HepG2 (cell line): ENCODE results near the gene PKDREJ. TPM values are rescaled to one million over a fixed set of nuclear protein-coding genes. Genes with fewer than 3 reads are reported as not detected.

Source experiments
- ATAC-seq: fragments of 200-7000 bp; cut with Tn5 transposase; 3 replicates; pipeline ENCODE4 v1.9.1; 2020; ENCODE audit warnings: mild to moderate bottlenecking, moderate library complexity
- BruUV-seq: library from RNA; stranded (reverse); fragments of 400-500 nt; replicated peaks from 2 replicates; lab custom pipeline; 2021; lab: Mats Ljungman, UMichigan
- CTCF ChIA-PET: fragments of 300-600 bp; formaldehyde crosslinking; extraction: SDS; loops from one replicate; lab custom pipeline; 2021; ENCODE audit warnings: low total read pairs, inconsistent platforms, low intra/inter-chr PET ratio; lab: Yijun Ruan, JAX
- POLR2A ChIA-PET: fragments of 350-600 bp; sonication (Branson Sonifier 250); formaldehyde crosslinking; loops from one replicate; lab custom pipeline; 2020; ENCODE audit warnings: antibody characterized with exemption, inconsistent platforms; lab: Yijun Ruan, JAX
- DNase-seq: peaks from one replicate; pipeline ENCODE4 v3.0.0-alpha.2; 2015; ENCODE audit warnings: low spot score
- FAIRE-seq: peaks from 3 replicates; lab custom pipeline; 2011; peaks lifted over from hg19 to GRCh38; lab: Jason Lieb, UNC
- H2AFZ ChIP-seq: one replicate; pipeline ENCODE4 v1.6.1; 2011; ENCODE audit warnings: low read length, inconsistent platforms
- H3K27ac ChIP-seq: fragments of 300-600 bp; 3 replicates; pipeline ENCODE4 v1.8.0; 2011; ENCODE audit warnings: mixed run types, mild to moderate bottlenecking, mixed read lengths, low read length, inconsistent platforms; ENCODE audit not compliant: insufficient read depth; ENCODE audit errors: extremely low read length
- H3K27me3 ChIP-seq, 2 experiments: fragments of 200-600 bp in 1 of 2; 2 replicates in 1 of 2; 3 replicates in 1 of 2; pipeline versions ENCODE4 v1.6.0 to v1.8.0; 2011; ENCODE audit warnings: low read length in 2 of 2, mild to moderate bottlenecking in 2 of 2, moderate library complexity in 2 of 2, inconsistent platforms in 1 of 2; ENCODE audit not compliant: insufficient read depth in 2 of 2, control insufficient read depth in 1 of 2
- H3K36me3 ChIP-seq, 2 experiments: fragments of 200-600 bp in 1 of 2; replicated peaks in 1 of 2; 2 replicates in 1 of 2; 3 replicates in 1 of 2; pipeline versions ENCODE4 v1.5.1 to v1.8.0; 2011; ENCODE audit warnings: low read length in 2 of 2, inconsistent platforms in 1 of 2; ENCODE audit not compliant: insufficient read depth in 2 of 2, control insufficient read depth in 1 of 2
- H3K4me1 ChIP-seq: 2 replicates; pipeline ENCODE4 v1.5.1; 2012; ENCODE audit warnings: low read length, inconsistent platforms; ENCODE audit not compliant: insufficient read depth
- H3K4me2 ChIP-seq: 2 replicates; pipeline ENCODE4 v1.6.0; 2011; ENCODE audit warnings: low read depth, low read length, inconsistent platforms
- H3K4me3 ChIP-seq, 3 experiments: fragments of 200-600 bp in 1 of 3; sonication (generic), shearing (Covaris generic) in 1 of 3; replicated peaks in 1 of 3; 2 replicates each; pipeline ENCODE4 v1.5.1; 2011 to 2016; ENCODE audit warnings: low read length in 3 of 3, inconsistent platforms in 2 of 3, low read depth in 2 of 3, mild to moderate bottlenecking in 2 of 3, control low read depth in 1 of 3, mixed read lengths in 1 of 3; ENCODE audit not compliant: insufficient read depth in 1 of 3
- H3K79me2 ChIP-seq: one replicate; pipeline ENCODE4 v1.6.1; 2011; ENCODE audit warnings: low read length, inconsistent platforms; ENCODE audit not compliant: insufficient read depth
- H3K9ac ChIP-seq: 2 replicates; pipeline ENCODE4 v1.6.0; 2011; ENCODE audit warnings: mild to moderate bottlenecking, low read depth, low read length, inconsistent platforms; ENCODE audit not compliant: insufficient read depth
- H3K9me3 ChIP-seq: 2 replicates; pipeline ENCODE4 v1.5.1; 2012; ENCODE audit warnings: mild to moderate bottlenecking, low read length
- H4K20me1 ChIP-seq: 2 replicates; pipeline ENCODE4 v1.6.0; 2011; ENCODE audit warnings: inconsistent platforms, mild to moderate bottlenecking, low read length, moderate library complexity; ENCODE audit not compliant: insufficient read depth
- AGO1 ChIP-seq: fragments of 200-400 bp; formaldehyde crosslinking; IDR thresholded peaks from 2 replicates; pipeline ENCODE4 v1.6.1; 2017; ENCODE audit warnings: mild to moderate bottlenecking, low read depth, low read length, moderate library complexity; ENCODE audit not compliant: poor library complexity, severe bottlenecking
- AGO2 ChIP-seq: fragments of 200-400 bp; formaldehyde crosslinking; optimal IDR thresholded peaks from 2 replicates; pipeline ENCODE3; 2017; ENCODE audit warnings: mild to moderate bottlenecking, low read depth, low read length, moderate library complexity
- ELF3 ChIP-seq: IDR thresholded peaks from 2 replicates; pipeline ENCODE4 v1.6.1; 2016; ENCODE audit warnings: missing genetic modification reagents, missing compliant biosample characterization
- MYPOP ChIP-seq: sonication (generic); formaldehyde crosslinking; IDR thresholded peaks from 2 replicates; pipeline ENCODE4 v1.8.1; 2023; ENCODE audit warnings: mild to moderate bottlenecking, moderate library complexity, missing genetic modification reagents
- NFKB2 ChIP-seq: sonication (generic); formaldehyde crosslinking; IDR thresholded peaks from 2 replicates; pipeline ENCODE4 v1.4.0; 2020; ENCODE audit warnings: missing genetic modification reagents, borderline replicate concordance
- PHF5A ChIP-seq: IDR thresholded peaks from one replicate; pipeline ENCODE4 v1.6.1; 2018; ENCODE audit warnings: low read depth, missing genetic modification reagents; ENCODE audit not compliant: unreplicated experiment
- TBP ChIP-seq: sonication (generic); formaldehyde crosslinking; IDR thresholded peaks from 2 replicates; pipeline ENCODE4 v1.5.0; 2020; ENCODE audit warnings: missing genetic modification reagents
- USF2 ChIP-seq, 2 experiments: sonication (generic) in 1 of 2; formaldehyde crosslinking in 1 of 2; IDR thresholded peaks; 2 replicates each; pipeline versions ENCODE4 v1.5.1 to v1.6.1; 2011 to 2020; ENCODE audit warnings: borderline replicate concordance in 1 of 2, low read depth in 1 of 2, low read length in 1 of 2, mild to moderate bottlenecking in 1 of 2, missing genetic modification reagents in 1 of 2, moderate library complexity in 1 of 2
- ZNF10 ChIP-seq: sonication (generic); formaldehyde crosslinking; IDR thresholded peaks from 2 replicates; pipeline ENCODE4 v1.4.0; 2020; ENCODE audit warnings: mild to moderate bottlenecking, low read depth, missing genetic modification reagents, borderline replicate concordance
- ZNF232 ChIP-seq: sonication (generic); formaldehyde crosslinking; IDR thresholded peaks from 2 replicates; pipeline ENCODE4 v1.4.0; 2020; ENCODE audit warnings: missing genetic modification reagents, borderline replicate concordance
- ZNF431 ChIP-seq: sonication (generic); formaldehyde crosslinking; IDR thresholded peaks from 2 replicates; pipeline ENCODE4 v1.9.0; 2022; ENCODE audit warnings: missing genetic modification reagents, low read depth, mild to moderate bottlenecking, borderline replicate concordance
- WGBS: methylation state at CpG from one replicate; pipeline ENCODE4 v1.1.6; 2017; ENCODE audit warnings: low lambda C conversion rate; 5-methylcytosine and 5-hydroxymethylcytosine counted together
- in situ Hi-C: cut with HindIII; loops from 2 replicates; pipeline ENCODE4 v1.10.0; 2017; ENCODE audit warnings: low pct_unique_long_range_greater_than_20kb; ENCODE audit not compliant: extremely low pct_ligation_motif_present
- intact Hi-C: fragments of 100-400 bp; cut with micrococcal nuclease; formaldehyde crosslinking; loops from one replicate; pipeline ENCODE4 v1.10.0; 2022; ENCODE audit not compliant: unreplicated experiment
- polyA plus RNA-seq, 8 experiments: library from polyadenylated mRNA; depleted of rRNA in 3 of 8; stranded (reverse) in 7 of 8; unstranded in 1 of 8; fragments of >200 nt; fragmentation: Illumina TruSeq in 4 of 8; extraction: Trizol in 4 of 8; gene quantifications; 2 replicates each; pipeline versions ENCODE4 v1.2.1 to v1.2.3, GENCODE V29; 2011 to 2016; ENCODE audit warnings: low read depth in 4 of 8, missing spikeins in 1 of 8, mixed read lengths in 1 of 8; ENCODE audit not compliant: insufficient read depth in 1 of 8
- total RNA-seq, 5 experiments: library from RNA; depleted of rRNA; stranded (reverse); fragments of >200 nt; fragmentation: Illumina TruSeq; extraction: Trizol; gene quantifications; 2 replicates each; pipeline ENCODE4 v1.2.3, GENCODE V29; 2016; ENCODE audit warnings: low read depth in 1 of 5

PKDREJ gene
- total and polyA plus RNA-seq, 2 of the 13 experiments (the other 11 are each of a cell fraction or from before 2014, with no cell fraction given): not detected

DNA sequence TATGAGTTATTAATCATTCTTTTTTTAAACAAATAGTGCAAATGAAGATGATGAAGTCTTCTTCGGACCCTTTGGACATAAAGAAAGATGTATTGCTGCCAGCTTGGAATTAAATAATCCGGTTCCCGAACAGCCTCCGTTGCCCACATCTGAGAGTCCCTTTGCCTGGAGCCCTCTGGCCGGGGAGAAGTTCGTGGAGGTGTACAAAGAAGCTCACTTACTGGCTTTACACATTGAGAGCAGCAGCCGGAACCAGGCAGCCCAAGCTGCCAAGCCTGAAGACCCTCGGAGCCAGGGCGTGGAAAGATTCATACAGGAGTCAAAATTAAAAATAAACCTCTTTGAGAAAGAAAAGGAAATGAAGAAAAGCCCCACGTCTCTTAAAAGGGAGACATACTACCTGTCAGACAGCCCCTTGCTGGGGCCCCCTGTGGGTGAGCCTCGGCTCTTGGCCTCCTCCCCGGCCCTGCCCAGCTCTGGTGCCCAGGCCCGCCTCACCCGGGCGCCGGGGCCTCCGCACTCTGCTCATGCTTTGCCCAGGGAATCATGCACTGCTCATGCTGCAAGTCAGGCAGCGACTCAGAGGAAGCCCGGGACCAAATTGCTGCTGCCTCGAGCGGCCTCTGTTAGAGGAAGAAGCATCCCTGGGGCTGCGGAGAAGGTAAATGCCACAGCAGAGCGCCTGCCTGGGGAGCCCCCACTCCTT, 45.3 kb upstream of the PKDREJ start:
- no peaks in the 10 kb centered on the region for H3K27me3 ChIP-seq
- WGBS: 99% methylated on average over 23 of the region's 23 CpGs
- H3K36me3 ChIP-seq: peaks cover 8 to 34% of the 10 kb centered on the region in 2 experiments; a peak in 4 of 5 replicates
- 0 out of 2 replicates have a peak, but pooled peaks cover 5% of the 10 kb centered on the region for H3K4me1 ChIP-seq
- ChIA-PET CTCF (no interaction called here), POLR2A (no interaction called here)
- H3K27ac ChIP-seq: no peak overlapping the region
- intact Hi-C loops: no loop called here
- no peak overlapping the region for H3K4me2 ChIP-seq
- no peaks in the 10 kb centered on the region for H4K20me1 ChIP-seq
- H3K9ac ChIP-seq: no peak overlapping the region
- ATAC-seq (no peak), DNase-seq (no peak), FAIRE-seq (no peak)
- H3K79me2 ChIP-seq: peaks cover 24% of the 10 kb centered on the region
- H2AFZ ChIP-seq: no peak overlapping the region
- in situ Hi-C loops: no loop called here
- TSS peak; percentile 70 for BruUV-seq
- H3K4me3 ChIP-seq: no peak overlapping the region
- no peak for TF ChIP-seq ELF3
- TF ChIP-seq MYPOP (CRISPR knock-in tag): no peak
- TF ChIP-seq AGO2: peak; percentile 26
- TF ChIP-seq ZNF232 (CRISPR knock-in tag): no peak
- no peaks in the 10 kb centered on the region for H3K9me3 ChIP-seq

- H3K79me2 ChIP-seq: peaks cover 46% of the 10 kb centered on the region
- in situ Hi-C loops: no loop called here
- 96% methylated on average over 7 of the region's 7 CpGs for WGBS
- no TSS peak for BruUV-seq
- H3K9ac ChIP-seq: no peak overlapping the region
- H4K20me1 ChIP-seq: no peaks in the 10 kb centered on the region
- no peak overlapping the region for H3K27ac ChIP-seq
- H3K36me3 ChIP-seq: peaks cover 2 to 39% of the 10 kb centered on the region in 2 experiments
- H3K4me3 ChIP-seq: no peak overlapping the region
- no peaks in the 10 kb centered on the region for H3K27me3 ChIP-seq
- ChIA-PET CTCF (no interaction called here), POLR2A (no interaction called here)
- intact Hi-C loops: no loop called here
- H3K9me3 ChIP-seq: no peaks in the 10 kb centered on the region
- TF ChIP-seq ZNF431 (CRISPR knock-in tag) (no peak), USF2 (IDR thresholded peaks at IDR 0.05; ENCODE audit: low read depth, low read length) (no peak), USF2 (CRISPR knock-in tag; IDR thresholded peaks at IDR 0.05; ENCODE audit: borderline replicate concordance) (no peak), AGO1 (no peak), TBP (CRISPR knock-in tag) (no peak), ZNF10 (CRISPR knock-in tag) (no peak), PHF5A (CRISPR knock-in tag) (no peak), NFKB2 (no peak)
- H3K4me1 ChIP-seq: peaks cover 23% of the 10 kb centered on the region
- H3K4me2 ChIP-seq: no peak overlapping the region
- FAIRE-seq: no peak
- ATAC-seq: no peak
- H2AFZ ChIP-seq: no peak overlapping the region
- no peak for DNase-seq
Observed at GRCh38 chr22:46303347-46303965, 40.3 kb upstream of the PKDREJ start.
